HepG2 (cell line): Measurements from ENCODE around the gene DOCK1. TPM values are rescaled to one million over a fixed set of nuclear protein-coding genes. Genes with fewer than 3 reads are reported as not detected.

ENCODE experiments used
- ATAC-seq: fragments of 200-7000 bp; cut with Tn5 transposase; 3 replicates; pipeline ENCODE4 v1.9.1; 2020; ENCODE audit warnings: mild to moderate bottlenecking, moderate library complexity
- BruUV-seq: library from RNA; stranded (reverse); fragments of 400-500 nt; replicated peaks from 2 replicates; lab custom pipeline; 2021; lab: Mats Ljungman, UMichigan
- CTCF ChIA-PET: fragments of 300-600 bp; formaldehyde crosslinking; extraction: SDS; loops from one replicate; lab custom pipeline; 2021; ENCODE audit warnings: low total read pairs, inconsistent platforms, low intra/inter-chr PET ratio; lab: Yijun Ruan, JAX
- POLR2A ChIA-PET: fragments of 350-600 bp; sonication (Branson Sonifier 250); formaldehyde crosslinking; loops from one replicate; lab custom pipeline; 2020; ENCODE audit warnings: antibody characterized with exemption, inconsistent platforms; lab: Yijun Ruan, JAX
- DNase-seq: peaks from one replicate; pipeline ENCODE4 v3.0.0-alpha.2; 2015; ENCODE audit warnings: low spot score
- FAIRE-seq: peaks from 3 replicates; lab custom pipeline; 2011; peaks lifted over from hg19 to GRCh38; lab: Jason Lieb, UNC
- H2AFZ ChIP-seq: one replicate; pipeline ENCODE4 v1.6.1; 2011; ENCODE audit warnings: low read length, inconsistent platforms
- H3K27ac ChIP-seq: fragments of 300-600 bp; 3 replicates; pipeline ENCODE4 v1.8.0; 2011; ENCODE audit warnings: mixed run types, mild to moderate bottlenecking, mixed read lengths, low read length, inconsistent platforms; ENCODE audit not compliant: insufficient read depth; ENCODE audit errors: extremely low read length
- H3K27me3 ChIP-seq, 2 experiments: fragments of 200-600 bp in 1 of 2; 2 replicates in 1 of 2; 3 replicates in 1 of 2; pipeline versions ENCODE4 v1.6.0 to v1.8.0; 2011; ENCODE audit warnings: low read length in 2 of 2, mild to moderate bottlenecking in 2 of 2, moderate library complexity in 2 of 2, inconsistent platforms in 1 of 2; ENCODE audit not compliant: insufficient read depth in 2 of 2, control insufficient read depth in 1 of 2
- H3K36me3 ChIP-seq, 2 experiments: fragments of 200-600 bp in 1 of 2; replicated peaks in 1 of 2; 2 replicates in 1 of 2; 3 replicates in 1 of 2; pipeline versions ENCODE4 v1.5.1 to v1.8.0; 2011; ENCODE audit warnings: low read length in 2 of 2, inconsistent platforms in 1 of 2; ENCODE audit not compliant: insufficient read depth in 2 of 2, control insufficient read depth in 1 of 2
- H3K4me1 ChIP-seq: 2 replicates; pipeline ENCODE4 v1.5.1; 2012; ENCODE audit warnings: low read length, inconsistent platforms; ENCODE audit not compliant: insufficient read depth
- H3K4me2 ChIP-seq: 2 replicates; pipeline ENCODE4 v1.6.0; 2011; ENCODE audit warnings: low read depth, low read length, inconsistent platforms
- H3K4me3 ChIP-seq, 3 experiments: fragments of 200-600 bp in 1 of 3; sonication (generic), shearing (Covaris generic) in 1 of 3; replicated peaks in 1 of 3; 2 replicates each; pipeline ENCODE4 v1.5.1; 2011 to 2016; ENCODE audit warnings: low read length in 3 of 3, inconsistent platforms in 2 of 3, low read depth in 2 of 3, mild to moderate bottlenecking in 2 of 3, control low read depth in 1 of 3, mixed read lengths in 1 of 3; ENCODE audit not compliant: insufficient read depth in 1 of 3
- H3K79me2 ChIP-seq: one replicate; pipeline ENCODE4 v1.6.1; 2011; ENCODE audit warnings: low read length, inconsistent platforms; ENCODE audit not compliant: insufficient read depth
- H3K9ac ChIP-seq: 2 replicates; pipeline ENCODE4 v1.6.0; 2011; ENCODE audit warnings: mild to moderate bottlenecking, low read depth, low read length, inconsistent platforms; ENCODE audit not compliant: insufficient read depth
- H3K9me3 ChIP-seq: 2 replicates; pipeline ENCODE4 v1.5.1; 2012; ENCODE audit warnings: mild to moderate bottlenecking, low read length
- H4K20me1 ChIP-seq: 2 replicates; pipeline ENCODE4 v1.6.0; 2011; ENCODE audit warnings: inconsistent platforms, mild to moderate bottlenecking, low read length, moderate library complexity; ENCODE audit not compliant: insufficient read depth
- AHR ChIP-seq: IDR thresholded peaks from 2 replicates; pipeline ENCODE4 v1.6.1; 2018; ENCODE audit warnings: missing genetic modification reagents, missing compliant biosample characterization
- HOXA7 ChIP-seq: sonication (generic); formaldehyde crosslinking; IDR thresholded peaks from 2 replicates; pipeline ENCODE4 v1.8.1; 2022; ENCODE audit warnings: mild to moderate bottlenecking, missing genetic modification reagents, moderate library complexity
- NFIC ChIP-seq: IDR thresholded peaks from 2 replicates; pipeline ENCODE4 v1.6.1; 2012; ENCODE audit warnings: mild to moderate bottlenecking, low read length, inconsistent platforms
- SMARCE1 ChIP-seq: fragments of 450-650 bp; IDR thresholded peaks from 2 replicates; pipeline ENCODE4 v1.6.1; 2017; ENCODE audit warnings: borderline replicate concordance
- ZNF234 ChIP-seq: sonication (generic); formaldehyde crosslinking; conservative IDR thresholded peaks from 2 replicates; pipeline ENCODE4 v1.5.1; 2020; ENCODE audit warnings: mild to moderate bottlenecking, missing genetic modification reagents
- ZNF432 ChIP-seq: sonication (generic); formaldehyde crosslinking; IDR thresholded peaks from 2 replicates; pipeline ENCODE4 v1.5.0; 2020; ENCODE audit warnings: missing genetic modification reagents, mild to moderate bottlenecking, borderline replicate concordance
- ZNF441 ChIP-seq: sonication (generic); formaldehyde crosslinking; IDR thresholded peaks from 2 replicates; pipeline ENCODE4 v1.7.0; 2021; ENCODE audit warnings: missing genetic modification reagents, borderline replicate concordance
- ZNF607 ChIP-seq: sonication (generic); formaldehyde crosslinking; IDR thresholded peaks from 2 replicates; pipeline ENCODE4 v1.5.1; 2020; ENCODE audit warnings: missing genetic modification reagents, mild to moderate bottlenecking, borderline replicate concordance
- WGBS: methylation state at CpG from one replicate; pipeline ENCODE4 v1.1.6; 2017; ENCODE audit warnings: low lambda C conversion rate; 5-methylcytosine and 5-hydroxymethylcytosine counted together
- in situ Hi-C: cut with HindIII; loops from 2 replicates; pipeline ENCODE4 v1.10.0; 2017; ENCODE audit warnings: low pct_unique_long_range_greater_than_20kb; ENCODE audit not compliant: extremely low pct_ligation_motif_present
- intact Hi-C: fragments of 100-400 bp; cut with micrococcal nuclease; formaldehyde crosslinking; loops from one replicate; pipeline ENCODE4 v1.10.0; 2022; ENCODE audit not compliant: unreplicated experiment
- polyA plus RNA-seq, 8 experiments: library from polyadenylated mRNA; depleted of rRNA in 3 of 8; stranded (reverse) in 7 of 8; unstranded in 1 of 8; fragments of >200 nt; fragmentation: Illumina TruSeq in 4 of 8; extraction: Trizol in 4 of 8; gene quantifications; 2 replicates each; pipeline versions ENCODE4 v1.2.1 to v1.2.3, GENCODE V29; 2011 to 2016; ENCODE audit warnings: low read depth in 4 of 8, missing spikeins in 1 of 8, mixed read lengths in 1 of 8; ENCODE audit not compliant: insufficient read depth in 1 of 8
- total RNA-seq, 5 experiments: library from RNA; depleted of rRNA; stranded (reverse); fragments of >200 nt; fragmentation: Illumina TruSeq; extraction: Trizol; gene quantifications; 2 replicates each; pipeline ENCODE4 v1.2.3, GENCODE V29; 2016; ENCODE audit warnings: low read depth in 1 of 5
- TF ChIP-seq, protein P1 (sequence below): sonication (generic); formaldehyde crosslinking; IDR thresholded peaks from 2 replicates; pipeline ENCODE4 v1.4.0; 2020; ENCODE audit warnings: low read depth, mild to moderate bottlenecking, missing genetic modification reagents

DOCK1 gene
- total and polyA plus RNA-seq, 2 of the 13 experiments (the other 11 are each of a cell fraction or from before 2014, with no cell fraction given), result 8.3 to 25.5 TPM

DNA sequence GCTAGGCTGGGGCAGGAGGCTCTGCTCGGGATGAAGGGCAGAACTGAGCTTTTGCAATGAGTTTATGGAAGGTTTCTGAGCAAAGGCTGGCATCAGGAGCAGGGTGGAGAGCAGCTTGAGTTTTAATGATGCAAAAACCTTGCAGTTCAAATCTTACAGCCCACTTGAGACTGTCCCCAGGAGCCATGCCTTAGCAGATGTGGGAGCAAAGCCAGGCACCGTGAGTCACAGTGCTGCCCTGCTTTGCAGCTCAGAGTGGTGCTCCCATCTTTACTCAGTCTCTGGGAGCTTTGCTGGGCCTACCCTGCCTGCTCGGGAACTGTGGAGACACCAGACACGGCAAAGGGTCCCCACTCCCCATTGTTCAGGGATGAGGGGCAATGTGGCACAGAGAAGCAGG lies 521.5 kb downstream of the DOCK1 start:
- H3K36me3 ChIP-seq, result peaks cover 7 to 9% of the 10 kb centered on the region in 2 experiments; a peak in 3 of 5 replicates
- TF ChIP-seq ZNF607 (CRISPR knock-in tag) (no peak), SMARCE1 (no peak), ZNF441 (CRISPR knock-in tag) (no peak), HOXA7 (no peak), ZNF234 (CRISPR knock-in tag) (no peak), AHR (CRISPR knock-in tag) (no peak), ZNF432 (CRISPR knock-in tag) (no peak), NFIC (no peak)
- TF ChIP-seq, protein P1, sequence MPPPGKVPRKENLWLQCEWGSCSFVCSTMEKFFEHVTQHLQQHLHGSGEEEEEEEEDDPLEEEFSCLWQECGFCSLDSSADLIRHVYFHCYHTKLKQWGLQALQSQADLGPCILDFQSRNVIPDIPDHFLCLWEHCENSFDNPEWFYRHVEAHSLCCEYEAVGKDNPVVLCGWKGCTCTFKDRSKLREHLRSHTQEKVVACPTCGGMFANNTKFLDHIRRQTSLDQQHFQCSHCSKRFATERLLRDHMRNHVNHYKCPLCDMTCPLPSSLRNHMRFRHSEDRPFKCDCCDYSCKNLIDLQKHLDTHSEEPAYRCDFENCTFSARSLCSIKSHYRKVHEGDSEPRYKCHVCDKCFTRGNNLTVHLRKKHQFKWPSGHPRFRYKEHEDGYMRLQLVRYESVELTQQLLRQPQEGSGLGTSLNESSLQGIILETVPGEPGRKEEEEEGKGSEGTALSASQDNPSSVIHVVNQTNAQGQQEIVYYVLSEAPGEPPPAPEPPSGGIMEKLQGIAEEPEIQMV (CRISPR knock-in tag), result no peak
- TF ChIP-seq, all 625 proteins: peak for 0
- no peak overlapping the region for H3K4me2 ChIP-seq
- no peak overlapping the region for H3K4me3 ChIP-seq
- ChIA-PET POLR2A (no interaction called here), CTCF (no interaction called here)
- DNase-seq (no peak), FAIRE-seq (no peak), ATAC-seq (no peak)
- in situ Hi-C loops, result no loop called here
- H2AFZ ChIP-seq, result no peak overlapping the region
- intact Hi-C loops, result no loop called here
- no peaks in the 10 kb centered on the region for H3K9me3 ChIP-seq
- H3K79me2 ChIP-seq, result no peaks in the 10 kb centered on the region
- WGBS, result 100% methylated on average over 1 of the region's 4 CpGs
- H3K9ac ChIP-seq, result no peak overlapping the region
- no peaks in the 10 kb centered on the region for H4K20me1 ChIP-seq
- no peaks in the 10 kb centered on the region for H3K4me1 ChIP-seq
- H3K27ac ChIP-seq, result no peak overlapping the region
- H3K27me3 ChIP-seq, result no peaks in the 10 kb centered on the region
- no TSS peak for BruUV-seq
